Measurements from ENCODE around the gene SCAPER.

- TF ChIP-seq, protein P1, sequence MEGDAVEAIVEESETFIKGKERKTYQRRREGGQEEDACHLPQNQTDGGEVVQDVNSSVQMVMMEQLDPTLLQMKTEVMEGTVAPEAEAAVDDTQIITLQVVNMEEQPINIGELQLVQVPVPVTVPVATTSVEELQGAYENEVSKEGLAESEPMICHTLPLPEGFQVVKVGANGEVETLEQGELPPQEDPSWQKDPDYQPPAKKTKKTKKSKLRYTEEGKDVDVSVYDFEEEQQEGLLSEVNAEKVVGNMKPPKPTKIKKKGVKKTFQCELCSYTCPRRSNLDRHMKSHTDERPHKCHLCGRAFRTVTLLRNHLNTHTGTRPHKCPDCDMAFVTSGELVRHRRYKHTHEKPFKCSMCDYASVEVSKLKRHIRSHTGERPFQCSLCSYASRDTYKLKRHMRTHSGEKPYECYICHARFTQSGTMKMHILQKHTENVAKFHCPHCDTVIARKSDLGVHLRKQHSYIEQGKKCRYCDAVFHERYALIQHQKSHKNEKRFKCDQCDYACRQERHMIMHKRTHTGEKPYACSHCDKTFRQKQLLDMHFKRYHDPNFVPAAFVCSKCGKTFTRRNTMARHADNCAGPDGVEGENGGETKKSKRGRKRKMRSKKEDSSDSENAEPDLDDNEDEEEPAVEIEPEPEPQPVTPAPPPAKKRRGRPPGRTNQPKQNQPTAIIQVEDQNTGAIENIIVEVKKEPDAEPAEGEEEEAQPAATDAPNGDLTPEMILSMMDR (IDR thresholded peaks at IDR 0.05) = no peak
- TF ChIP-seq POLR2AphosphoS5 (IDR thresholded peaks at IDR 0.05; ENCODE audit: low read depth, low read length) (no peak), SIN3A (IDR thresholded peaks at IDR 0.05; ENCODE audit: borderline replicate concordance, insufficient read depth, low read depth, low read length) (no peak), TCF7L2 (IDR thresholded peaks at IDR 0.05; ENCODE audit: low read depth, low read length) (no peak)
- TF ChIP-seq, protein P2, sequence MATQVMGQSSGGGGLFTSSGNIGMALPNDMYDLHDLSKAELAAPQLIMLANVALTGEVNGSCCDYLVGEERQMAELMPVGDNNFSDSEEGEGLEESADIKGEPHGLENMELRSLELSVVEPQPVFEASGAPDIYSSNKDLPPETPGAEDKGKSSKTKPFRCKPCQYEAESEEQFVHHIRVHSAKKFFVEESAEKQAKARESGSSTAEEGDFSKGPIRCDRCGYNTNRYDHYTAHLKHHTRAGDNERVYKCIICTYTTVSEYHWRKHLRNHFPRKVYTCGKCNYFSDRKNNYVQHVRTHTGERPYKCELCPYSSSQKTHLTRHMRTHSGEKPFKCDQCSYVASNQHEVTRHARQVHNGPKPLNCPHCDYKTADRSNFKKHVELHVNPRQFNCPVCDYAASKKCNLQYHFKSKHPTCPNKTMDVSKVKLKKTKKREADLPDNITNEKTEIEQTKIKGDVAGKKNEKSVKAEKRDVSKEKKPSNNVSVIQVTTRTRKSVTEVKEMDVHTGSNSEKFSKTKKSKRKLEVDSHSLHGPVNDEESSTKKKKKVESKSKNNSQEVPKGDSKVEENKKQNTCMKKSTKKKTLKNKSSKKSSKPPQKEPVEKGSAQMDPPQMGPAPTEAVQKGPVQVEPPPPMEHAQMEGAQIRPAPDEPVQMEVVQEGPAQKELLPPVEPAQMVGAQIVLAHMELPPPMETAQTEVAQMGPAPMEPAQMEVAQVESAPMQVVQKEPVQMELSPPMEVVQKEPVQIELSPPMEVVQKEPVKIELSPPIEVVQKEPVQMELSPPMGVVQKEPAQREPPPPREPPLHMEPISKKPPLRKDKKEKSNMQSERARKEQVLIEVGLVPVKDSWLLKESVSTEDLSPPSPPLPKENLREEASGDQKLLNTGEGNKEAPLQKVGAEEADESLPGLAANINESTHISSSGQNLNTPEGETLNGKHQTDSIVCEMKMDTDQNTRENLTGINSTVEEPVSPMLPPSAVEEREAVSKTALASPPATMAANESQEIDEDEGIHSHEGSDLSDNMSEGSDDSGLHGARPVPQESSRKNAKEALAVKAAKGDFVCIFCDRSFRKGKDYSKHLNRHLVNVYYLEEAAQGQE (IDR thresholded peaks at IDR 0.05; ENCODE audit: insufficient read depth in 1 of 2, low read depth in 2 of 2, low read length in 1 of 2) = no peak
These were observed 278.5 kb downstream of the SCAPER start for GRCh38 chr15:76626611-76627010.
